Uterus (tissue), 4 donors: Measurements from ENCODE around the gene PXK. TPM values are rescaled to one million over a fixed set of nuclear protein-coding genes. Genes with fewer than 3 reads are reported as not detected.
A peak's percentile ranks its signal among the peaks of the same experiment; 100 is the strongest.
"Not testable (repeated sequence)": the region's sequence is repeated elsewhere in the genome, so short reads cannot be mapped to it uniquely, and the experiment has no call there.

Experiments
- DNase-seq, 2 donors: peaks; one replicate each; pipeline ENCODE4 v3.0.0-alpha.2; 2019 to 2020
- H3K27ac ChIP-seq, 2 donors: fragments of 200-600 bp; sonication (generic); 1 replicate in 1 of 2; 2 replicates in 1 of 2; pipeline ENCODE4 v1.5.1; 2016 to 2018
- H3K27me3 ChIP-seq, 2 donors: fragments of 200-600 bp; sonication (generic); one replicate each; pipeline ENCODE4 v1.5.1; 2018 to 2019; ENCODE audit warnings: control low read depth in 1 of 2
- H3K36me3 ChIP-seq, 2 donors: fragments of 200-600 bp; sonication (generic); one replicate each; pipeline ENCODE4 v1.5.1; 2019; ENCODE audit warnings: control low read depth in 1 of 2
- H3K4me1 ChIP-seq, 2 donors: fragments of 200-600 bp; sonication (generic); one replicate each; pipeline ENCODE4 v1.5.1; 2018 to 2019; ENCODE audit warnings: control low read depth in 1 of 2
- H3K4me3 ChIP-seq, 2 donors: fragments of 200-600 bp; sonication (generic); 1 replicate in 1 of 2; 2 replicates in 1 of 2; pipeline ENCODE4 v1.5.1; 2018 to 2019; ENCODE audit warnings: mild to moderate bottlenecking in 1 of 2
- H3K9me3 ChIP-seq, 2 donors: fragments of 200-600 bp; sonication (generic); one replicate each; pipeline ENCODE4 v1.5.1; 2019; ENCODE audit warnings: control low read depth in 1 of 2
- POLR2A ChIP-seq, 2 donors: fragments of 450-650 bp; IDR thresholded peaks; one replicate each; pipeline ENCODE4 v1.6.1; 2016; ENCODE audit warnings: antibody characterized with exemption in 2 of 2, mild to moderate bottlenecking in 1 of 2, moderate library complexity in 1 of 2
- intact Hi-C: fragments of 100-400 bp; cut with DNase I; formaldehyde crosslinking; loops from one replicate; pipeline ENCODE4 v1.15.1; 2023; ENCODE audit warnings: low total_unique reads
- total RNA-seq, 4 donors: library from RNA; depleted of rRNA in 3 of 4; stranded (reverse); fragments of >200 nt in 3 of 4; gene quantifications; one replicate each; pipeline versions ENCODE4 v1.1.0 to v1.2.4, GENCODE V29; 2014 to 2023
- TF ChIP-seq, protein P1 (sequence below), 4 experiments: fragments of 200-600 bp in 2 of 4; fragments of 450-650 bp in 2 of 4; sonication (generic) in 2 of 4; IDR thresholded peaks; one replicate each; pipeline ENCODE4 v1.5.1; 2016 to 2019; ENCODE audit warnings: antibody characterized with exemption in 4 of 4, mild to moderate bottlenecking in 2 of 4, moderate library complexity in 1 of 4
- donor health status: DM: yes; HTN: yes; CAD: no.

The PXK gene
- total RNA-seq, 4 donors from 2014 or later = 15.1 to 50.5 (median 41.1) TPM

DNA sequence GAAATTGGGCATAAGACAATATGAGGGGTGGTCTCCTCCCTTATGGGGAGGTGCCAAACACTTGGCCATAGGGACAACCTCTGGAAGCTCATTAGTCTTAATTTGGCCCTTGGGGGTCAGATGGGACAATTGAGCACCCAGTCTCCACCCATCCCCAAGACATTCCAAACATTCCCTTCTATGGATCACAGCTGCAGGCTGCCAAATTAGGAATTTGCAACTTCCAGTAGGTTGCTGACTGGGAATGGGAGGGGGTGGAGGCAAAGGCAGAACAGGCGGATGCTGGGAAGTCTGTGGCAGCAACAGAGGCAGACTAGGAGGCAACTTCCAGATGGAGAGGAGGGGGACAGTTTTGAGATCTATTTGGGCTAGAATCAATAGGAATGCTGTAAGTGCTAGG is 102.3 kb downstream of the PXK start:
- Histone ChIP-seq H3K36me3 (no peaks in the 10 kb centered on the region), H3K27ac (peak overlapping the region in 1 of 2 donors; percentile 94), H3K4me3 (no peak overlapping the region), H3K9me3 (no peaks in the 10 kb centered on the region), H3K4me1 (peaks cover 7 to 11% of the 10 kb centered on the region in 2 donors), H3K27me3 (no peaks in the 10 kb centered on the region)
- intact Hi-C loops = no loop called here
- no peak for DNase-seq
- TF ChIP-seq, protein P1, sequence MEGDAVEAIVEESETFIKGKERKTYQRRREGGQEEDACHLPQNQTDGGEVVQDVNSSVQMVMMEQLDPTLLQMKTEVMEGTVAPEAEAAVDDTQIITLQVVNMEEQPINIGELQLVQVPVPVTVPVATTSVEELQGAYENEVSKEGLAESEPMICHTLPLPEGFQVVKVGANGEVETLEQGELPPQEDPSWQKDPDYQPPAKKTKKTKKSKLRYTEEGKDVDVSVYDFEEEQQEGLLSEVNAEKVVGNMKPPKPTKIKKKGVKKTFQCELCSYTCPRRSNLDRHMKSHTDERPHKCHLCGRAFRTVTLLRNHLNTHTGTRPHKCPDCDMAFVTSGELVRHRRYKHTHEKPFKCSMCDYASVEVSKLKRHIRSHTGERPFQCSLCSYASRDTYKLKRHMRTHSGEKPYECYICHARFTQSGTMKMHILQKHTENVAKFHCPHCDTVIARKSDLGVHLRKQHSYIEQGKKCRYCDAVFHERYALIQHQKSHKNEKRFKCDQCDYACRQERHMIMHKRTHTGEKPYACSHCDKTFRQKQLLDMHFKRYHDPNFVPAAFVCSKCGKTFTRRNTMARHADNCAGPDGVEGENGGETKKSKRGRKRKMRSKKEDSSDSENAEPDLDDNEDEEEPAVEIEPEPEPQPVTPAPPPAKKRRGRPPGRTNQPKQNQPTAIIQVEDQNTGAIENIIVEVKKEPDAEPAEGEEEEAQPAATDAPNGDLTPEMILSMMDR (IDR thresholded peaks at IDR 0.05) = no peak
- no peak for TF ChIP-seq POLR2A (IDR thresholded peaks at IDR 0.05)

DNA sequence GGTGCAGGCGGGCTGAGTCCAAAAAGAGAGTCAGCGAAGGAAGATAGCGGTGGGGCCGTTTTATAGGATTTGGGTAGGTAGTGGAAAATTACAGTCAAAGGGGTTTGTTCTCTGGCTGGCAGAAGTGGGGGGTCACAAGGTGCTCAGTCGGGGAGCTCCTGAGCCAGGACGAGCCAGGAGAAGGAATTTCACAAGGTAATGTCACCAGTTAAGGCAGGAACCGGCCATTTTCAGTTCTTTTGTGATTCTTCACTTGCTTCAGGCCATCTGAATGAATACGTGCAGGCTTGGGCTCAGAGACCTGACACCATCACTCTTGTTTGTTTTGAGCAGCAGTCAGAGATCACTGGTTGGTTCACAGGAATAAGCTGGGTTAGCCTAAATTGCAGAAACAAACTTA is 104.6 kb downstream of the PXK start:
- H3K9me3 ChIP-seq, H3K4me1 ChIP-seq, H3K4me3 ChIP-seq, H3K36me3 ChIP-seq, H3K27me3 ChIP-seq, intact Hi-C loops, H3K27ac ChIP-seq, DNase-seq: not testable (repeated sequence)

DNA sequence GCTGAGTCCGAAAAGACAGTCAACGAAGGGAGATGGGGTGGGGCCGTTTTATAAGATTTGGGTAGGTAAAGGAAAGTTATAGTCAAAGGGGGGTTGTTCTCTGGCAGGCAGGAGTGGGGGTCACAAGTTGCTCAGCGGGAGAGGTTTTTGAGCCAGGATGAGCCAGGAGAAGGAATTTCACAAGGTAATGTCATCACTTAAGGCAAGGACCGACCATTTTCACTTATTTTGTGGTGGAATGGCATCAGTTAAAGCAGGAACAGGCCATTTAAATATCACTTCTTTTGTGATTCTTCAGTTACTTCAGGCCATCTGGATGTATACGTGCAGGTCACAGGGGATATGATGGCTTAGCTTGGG is 108.3 kb downstream of the PXK start:
- H3K36me3 ChIP-seq, H3K4me3 ChIP-seq, H3K9me3 ChIP-seq, H3K27ac ChIP-seq, DNase-seq, H3K4me1 ChIP-seq, intact Hi-C loops, H3K27me3 ChIP-seq: not testable (repeated sequence)

DNA sequence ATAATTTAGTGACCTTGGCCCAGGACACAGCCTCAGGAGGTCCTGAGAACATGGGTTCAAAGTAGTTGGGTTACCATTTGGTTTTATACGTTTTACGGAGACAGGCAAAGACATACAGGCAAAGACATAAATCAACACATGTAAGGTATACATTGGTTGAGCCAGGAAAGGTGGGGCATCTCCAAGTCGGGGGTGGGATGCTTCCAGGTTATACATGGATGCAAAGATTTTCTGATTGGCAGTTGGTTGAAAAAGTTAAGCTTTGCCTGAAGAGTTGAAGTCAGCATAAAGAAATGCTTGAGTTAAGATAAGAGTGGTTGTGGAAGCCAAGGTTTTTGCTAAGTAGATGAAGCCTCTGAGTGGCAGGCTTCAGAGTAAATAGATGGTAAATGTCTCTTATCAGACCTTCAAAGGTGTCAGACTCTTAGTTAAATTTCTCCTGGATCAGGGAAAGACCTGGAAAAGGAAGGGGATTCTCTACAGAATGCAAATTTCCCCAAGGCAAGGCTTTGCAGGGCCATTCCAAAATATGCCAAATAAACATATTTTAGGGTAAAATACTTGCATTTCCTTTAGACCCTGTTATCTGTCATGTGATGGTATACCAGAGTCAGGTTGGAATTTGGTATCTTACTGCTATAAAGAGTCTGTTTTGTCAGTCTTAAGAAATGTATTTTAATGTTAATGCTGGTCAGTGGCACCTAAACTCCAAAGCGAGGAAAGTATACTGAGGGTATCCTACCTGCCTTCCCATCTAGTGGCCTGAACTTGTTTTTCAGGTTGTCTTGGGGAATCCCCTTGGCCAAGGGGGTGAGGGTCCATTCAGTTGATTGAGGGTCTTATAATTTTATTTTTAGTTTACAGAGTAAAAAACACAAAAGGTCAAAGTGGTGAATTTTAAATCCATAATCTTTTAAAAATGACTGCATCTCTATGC is 109.1 kb downstream of the PXK start:
- intact Hi-C loops = no loop called here
- TF ChIP-seq, protein P1 (IDR thresholded peaks at IDR 0.05) = no peak
- TF ChIP-seq POLR2A (IDR thresholded peaks at IDR 0.05) = no peak
- no peak for DNase-seq
- Histone ChIP-seq H3K36me3 (no peaks in the 10 kb centered on the region), H3K4me1 (no peaks in the 10 kb centered on the region), H3K27ac (no peak overlapping the region), H3K4me3 (no peak overlapping the region), H3K9me3 (no peaks in the 10 kb centered on the region), H3K27me3 (no peaks in the 10 kb centered on the region)

DNA sequence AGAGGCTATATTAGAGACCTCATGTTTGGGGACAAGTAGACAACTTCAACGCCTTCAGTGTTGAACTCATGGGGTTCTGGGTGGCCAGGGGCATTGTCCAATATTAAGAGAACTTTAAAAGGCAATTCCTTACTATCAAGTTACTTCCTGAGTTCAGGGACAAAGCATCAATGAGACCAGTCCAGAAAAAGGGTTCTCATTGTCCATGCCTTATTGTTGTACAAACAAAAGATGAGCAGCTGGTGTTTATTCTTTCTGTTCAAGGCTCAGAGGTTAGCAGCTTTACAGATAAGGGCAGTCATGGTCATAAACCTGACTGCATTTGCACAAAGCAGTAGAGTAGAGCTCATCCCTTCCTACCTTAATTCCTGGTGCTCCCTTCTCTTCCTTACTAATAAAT is 119.5 kb downstream of the PXK start:
- no peak overlapping the region for H3K4me3 ChIP-seq
- intact Hi-C loops = no loop called here
- peaks cover 0 to 15% of the 10 kb centered on the region in 2 donors for H3K9me3 ChIP-seq
- no peak for DNase-seq
- H3K27ac ChIP-seq = no peak overlapping the region
- no peaks in the 10 kb centered on the region for H3K27me3 ChIP-seq
- no peaks in the 10 kb centered on the region for H3K36me3 ChIP-seq
- TF ChIP-seq, protein P1 (IDR thresholded peaks at IDR 0.05) = no peak
- no peak for TF ChIP-seq POLR2A (IDR thresholded peaks at IDR 0.05)
- H3K4me1 ChIP-seq = no peaks in the 10 kb centered on the region

DNA sequence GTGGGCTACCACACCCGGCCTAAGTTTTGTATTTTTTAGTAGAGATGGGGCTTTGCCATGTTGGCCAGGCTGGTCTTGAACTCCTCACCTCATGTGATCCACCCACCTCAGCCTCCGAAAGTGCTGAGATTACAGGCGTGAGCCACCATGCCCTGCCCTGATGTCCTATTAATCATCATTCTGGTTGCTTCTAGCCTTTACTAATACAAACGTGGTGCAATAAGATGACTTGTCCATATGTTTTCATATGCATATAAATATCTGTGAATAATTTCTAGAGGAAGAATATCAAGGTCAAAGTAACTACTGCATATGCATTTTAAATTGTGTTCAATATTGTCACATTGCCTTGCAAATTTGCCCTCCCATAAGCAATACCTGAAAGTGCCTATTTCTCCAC is 126.5 kb downstream of the PXK start:
- TF ChIP-seq, protein P1 (IDR thresholded peaks at IDR 0.05) = no peak
- TF ChIP-seq POLR2A (IDR thresholded peaks at IDR 0.05) = no peak
- no peak overlapping the region for H3K27ac ChIP-seq
- no peak overlapping the region for H3K4me3 ChIP-seq
- DNase-seq = no peak
- intact Hi-C loops = no loop called here
- H3K27me3 ChIP-seq = no peaks in the 10 kb centered on the region
- H3K36me3 ChIP-seq = no peaks in the 10 kb centered on the region
- H3K9me3 ChIP-seq = peaks cover 0 to 11% of the 10 kb centered on the region in 2 donors
- H3K4me1 ChIP-seq = no peaks in the 10 kb centered on the region
